ENCODE results near the gene TTBK1.
A peak's percentile ranks its signal among the peaks of the same experiment; 100 is the strongest.

The TTBK1 gene

GRCh38 chr6:43308101-43308989 lies 65.1 kb downstream of the TTBK1 start, which contains the start of gene CRIP3:
Gene CRIP3 (minus strand): TSS chr6:43308826. CDS start chr6:43308792, 34 bp downstream.
- DNase-seq, result peak; percentile 33

DNA sequence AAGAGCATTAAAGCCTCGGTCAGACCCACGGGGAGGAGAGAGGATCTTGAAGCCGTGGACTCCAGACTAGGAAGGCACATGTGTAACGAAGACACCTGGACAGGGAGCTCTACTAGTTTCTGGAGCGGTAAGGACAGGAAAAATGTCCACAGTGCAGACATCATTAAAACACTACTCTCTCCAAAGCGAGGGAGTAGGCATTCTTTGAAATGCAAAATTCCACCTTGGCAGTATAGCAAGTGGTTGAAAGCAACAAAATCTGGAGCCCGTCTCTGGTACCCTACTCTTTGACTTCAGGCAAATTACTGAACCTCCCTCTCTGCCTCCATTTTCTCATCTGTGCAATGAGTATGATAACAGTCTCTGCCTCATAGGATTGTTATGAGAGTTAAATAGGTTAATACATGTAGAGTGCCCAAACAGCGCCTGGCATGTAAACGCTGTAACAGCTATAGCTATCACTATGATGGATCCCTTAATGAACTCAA lies 65.8 kb downstream of the TTBK1 start:
- DNase-seq, result no peak

GRCh38 chr6:43310134-43310533 lies 66.9 kb downstream of the TTBK1 start:
- DNase-seq, result no peak

DNA sequence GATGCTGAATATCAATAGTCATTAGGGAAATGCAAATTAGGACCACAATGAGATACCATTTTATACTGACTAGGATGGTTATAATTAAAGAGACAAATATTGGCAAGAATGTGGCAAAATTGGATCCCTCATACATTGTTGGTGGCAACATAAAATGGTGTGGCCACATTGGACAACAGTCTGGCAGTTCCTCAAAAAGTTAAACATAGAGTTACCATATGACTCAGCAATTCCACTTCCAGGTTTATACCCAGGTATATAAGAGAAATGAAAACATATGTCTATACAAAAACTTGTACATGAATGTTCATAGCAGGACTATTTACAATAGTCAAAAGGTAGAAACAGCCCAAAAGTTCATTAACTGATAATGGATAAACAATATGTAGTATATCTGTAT lies 67.3 kb downstream of the TTBK1 start:
- no peak for DNase-seq

DNA sequence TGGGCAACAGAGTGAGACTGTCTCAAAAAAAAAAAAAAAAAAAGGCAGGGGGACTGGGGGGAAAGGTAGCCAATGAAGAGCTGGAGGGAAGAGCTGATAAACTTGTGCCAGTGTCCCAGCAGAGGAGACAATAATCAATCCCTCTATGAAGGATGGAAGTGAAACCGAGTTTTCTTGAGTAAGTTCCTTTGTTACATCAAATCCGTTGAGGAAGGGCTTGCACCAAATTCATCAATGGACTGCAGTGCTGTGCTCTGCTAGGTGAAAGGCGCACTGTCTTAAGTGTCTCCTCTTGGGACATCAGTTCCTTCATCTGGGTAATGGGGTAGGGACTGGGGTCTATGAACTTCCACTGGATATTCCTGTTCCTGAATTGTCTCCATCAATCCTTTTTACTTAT lies 68.4 kb downstream of the TTBK1 start:
- DNase-seq, result no peak

- no peak for DNase-seq
These were observed 70.5 kb downstream of the TTBK1 start for GRCh38 chr6:43313813-43314212.

GRCh38 chr6:43318011-43318410 lies 74.7 kb downstream of the TTBK1 start:
- DNase-seq, result no peak

- DNase-seq, result no peak
These were observed 82.6 kb downstream of the TTBK1 start for GRCh38 chr6:43325876-43326275.

DNA sequence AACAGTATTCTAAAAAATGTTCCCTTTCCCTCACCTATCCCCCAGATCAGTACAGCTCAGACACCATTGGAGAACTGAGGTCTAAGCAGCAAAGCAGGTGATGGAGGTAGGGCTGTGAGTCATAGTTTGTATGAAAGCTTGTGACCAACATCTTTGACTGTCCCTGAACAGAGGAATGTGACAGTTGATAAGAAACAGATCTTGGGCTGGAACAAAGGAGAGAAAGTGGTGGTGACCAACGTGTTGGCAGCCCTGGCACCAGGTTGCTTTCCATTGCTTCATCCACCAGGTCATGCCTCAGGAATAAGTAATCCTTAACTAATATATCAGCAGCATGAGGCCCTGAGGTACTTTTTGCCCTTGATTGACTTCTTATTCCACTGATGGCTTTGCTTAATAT lies 85.2 kb downstream of the TTBK1 start:
- no peak for DNase-seq

GRCh38 chr6:43331470-43331869 lies 88.2 kb downstream of the TTBK1 start:
- DNase-seq, result no peak

DNA sequence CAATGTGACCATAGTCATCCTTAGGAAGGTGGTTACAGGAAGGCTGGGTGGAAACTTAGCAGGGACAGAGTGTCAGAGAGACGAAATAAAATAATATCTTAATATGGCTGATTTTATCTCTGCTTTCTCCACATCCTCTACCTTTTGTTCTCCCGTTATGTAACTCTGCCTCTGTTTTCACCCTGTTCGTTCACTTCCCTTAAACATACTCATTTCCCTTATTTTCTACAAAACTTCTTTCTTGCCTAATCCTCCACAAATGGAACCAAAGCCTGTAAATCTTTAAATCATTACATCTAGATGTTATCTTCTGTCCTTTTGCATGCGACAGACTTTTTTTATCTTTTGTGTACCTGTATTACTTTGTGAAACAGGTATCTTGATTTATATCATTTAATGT lies 88.6 kb downstream of the TTBK1 start:
- DNase-seq, result no peak

DNA sequence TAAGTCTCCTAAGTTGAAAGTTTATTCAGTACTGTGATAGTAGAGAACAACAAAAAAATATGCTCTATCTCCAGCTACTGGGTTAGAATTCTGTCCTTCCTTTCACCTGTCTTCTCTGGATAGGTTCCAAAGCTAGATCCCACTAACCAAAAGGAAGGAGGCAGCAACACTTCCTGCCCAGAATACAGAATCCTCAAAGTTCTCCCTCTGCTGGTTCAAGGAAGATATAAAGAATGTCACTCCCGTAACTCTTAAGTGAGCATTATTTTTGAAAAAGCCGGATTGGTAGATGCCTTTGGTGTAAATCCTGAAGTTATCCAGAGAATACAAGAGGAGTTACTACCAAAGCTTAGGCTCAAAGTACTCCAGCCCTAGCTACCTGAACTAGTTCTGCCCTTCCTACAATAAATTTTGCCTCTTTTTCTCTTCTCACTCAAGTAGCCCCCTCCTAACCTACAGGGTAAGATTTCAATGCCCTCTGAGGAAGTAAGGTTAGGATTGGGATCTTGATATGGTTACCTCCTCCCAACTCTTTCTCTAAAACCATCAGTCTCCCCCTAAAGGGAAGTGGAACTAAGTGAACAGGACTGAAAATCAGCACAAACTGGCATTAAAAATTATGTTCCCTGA lies 91.3 kb downstream of the TTBK1 start:
- DNase-seq, result no peak

DNA sequence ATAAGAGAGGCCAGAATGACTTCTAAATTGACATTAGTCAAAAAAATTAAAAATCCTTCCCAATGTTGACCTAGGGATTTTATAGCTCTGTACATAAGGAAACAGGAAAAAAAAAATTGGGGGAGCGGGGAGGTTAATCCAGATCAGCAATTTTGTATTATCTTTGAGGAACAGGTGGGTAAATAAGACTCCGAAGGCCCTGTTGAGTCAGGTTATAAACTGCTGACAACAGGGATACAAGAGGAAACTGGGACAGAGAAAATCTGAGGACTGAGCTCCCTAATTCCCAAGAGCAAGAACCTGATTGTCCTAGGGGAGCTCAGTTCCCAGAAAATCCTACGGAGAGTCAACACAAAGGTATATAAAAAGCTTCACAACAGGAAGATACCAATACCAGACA lies 92.2 kb downstream of the TTBK1 start:
- no peak for DNase-seq

GRCh38 chr6:43336382-43336781 lies 93.1 kb downstream of the TTBK1 start:
- no peak for DNase-seq
